HEK293T (cell line): ENCODE measurements around the gene MED26.
"Not testable (repeated sequence)": the region's sequence is repeated elsewhere in the genome, so short reads cannot be mapped to it uniquely, and the experiment has no call there.

ENCODE experiments used
- CTCF ChIA-PET: fragments of 350-600 bp; formaldehyde crosslinking; extraction: SDS; loops from one replicate; lab custom pipeline; 2021; ENCODE audit warnings: antibody characterized with exemption, inconsistent platforms; lab: Yijun Ruan, JAX
- POLR2A ChIA-PET: fragments of 350-600 bp; formaldehyde crosslinking; extraction: SDS; loops from one replicate; lab custom pipeline; 2020; ENCODE audit warnings: antibody characterized with exemption, inconsistent platforms; lab: Yijun Ruan, JAX
- DNase-seq: peaks from one replicate; pipeline ENCODE4 v3.0.0; 2012; ENCODE audit warnings: mixed read lengths; ENCODE audit errors: extremely low spot score
- ARNT ChIP-seq: fragments of 450-650 bp; IDR thresholded peaks from 2 replicates; pipeline ENCODE4 v1.6.1; 2017; ENCODE audit warnings: mild to moderate bottlenecking
- BHLHE40 ChIP-seq: fragments of 450-650 bp; IDR thresholded peaks from 2 replicates; pipeline ENCODE4 v1.6.1; 2016; ENCODE audit warnings: mild to moderate bottlenecking, moderate library complexity, borderline replicate concordance
- CTBP1 ChIP-seq: fragments of 450-650 bp; IDR thresholded peaks from 2 replicates; pipeline ENCODE4 v1.6.1; 2016; ENCODE audit warnings: borderline replicate concordance
- ELF4 ChIP-seq: fragments of 450-650 bp; IDR thresholded peaks from 2 replicates; pipeline ENCODE4 v1.6.1; 2017; ENCODE audit warnings: antibody characterized with exemption
- FOXA1 ChIP-seq: fragments of 450-650 bp; IDR thresholded peaks from 2 replicates; pipeline ENCODE4 v1.6.1; 2016; ENCODE audit warnings: mild to moderate bottlenecking
- FOXK2 ChIP-seq: fragments of 450-650 bp; IDR thresholded peaks from 2 replicates; pipeline ENCODE4 v1.6.1; 2016; ENCODE audit warnings: mild to moderate bottlenecking
- FOXM1 ChIP-seq: fragments of 450-650 bp; IDR thresholded peaks from 2 replicates; pipeline ENCODE4 v1.6.1; 2017; ENCODE audit warnings: mild to moderate bottlenecking, borderline replicate concordance
- HDGF ChIP-seq: fragments of 450-650 bp; IDR thresholded peaks from 2 replicates; pipeline ENCODE4 v1.6.1; 2017; ENCODE audit warnings: antibody characterized with exemption, borderline replicate concordance
- L3MBTL2 ChIP-seq: fragments of 450-650 bp; conservative IDR thresholded peaks from 2 replicates; pipeline ENCODE4 v1.6.1; 2016; ENCODE audit warnings: mild to moderate bottlenecking
- LEF1 ChIP-seq: fragments of 450-650 bp; IDR thresholded peaks from 2 replicates; pipeline ENCODE4 v1.6.1; 2017; ENCODE audit warnings: mild to moderate bottlenecking, borderline replicate concordance
- NFRKB ChIP-seq: fragments of 450-650 bp; IDR thresholded peaks from 2 replicates; pipeline ENCODE4 v1.6.1; 2016; ENCODE audit warnings: mild to moderate bottlenecking, moderate library complexity
- PKNOX1 ChIP-seq: fragments of 450-650 bp; IDR thresholded peaks from 2 replicates; pipeline ENCODE4 v1.6.1; 2016
- SP1 ChIP-seq: fragments of 450-650 bp; IDR thresholded peaks from 2 replicates; pipeline ENCODE4 v1.6.1; 2017
- SUZ12 ChIP-seq: fragments of 450-650 bp; IDR thresholded peaks from 2 replicates; pipeline ENCODE4 v1.6.1; 2016; ENCODE audit warnings: mild to moderate bottlenecking
- TARDBP ChIP-seq: fragments of 450-650 bp; IDR thresholded peaks from 2 replicates; pipeline ENCODE4 v1.6.1; 2016
- ZNF384 ChIP-seq: fragments of 450-650 bp; IDR thresholded peaks from 2 replicates; pipeline ENCODE4 v1.6.1; 2016

The MED26 gene

DNA sequence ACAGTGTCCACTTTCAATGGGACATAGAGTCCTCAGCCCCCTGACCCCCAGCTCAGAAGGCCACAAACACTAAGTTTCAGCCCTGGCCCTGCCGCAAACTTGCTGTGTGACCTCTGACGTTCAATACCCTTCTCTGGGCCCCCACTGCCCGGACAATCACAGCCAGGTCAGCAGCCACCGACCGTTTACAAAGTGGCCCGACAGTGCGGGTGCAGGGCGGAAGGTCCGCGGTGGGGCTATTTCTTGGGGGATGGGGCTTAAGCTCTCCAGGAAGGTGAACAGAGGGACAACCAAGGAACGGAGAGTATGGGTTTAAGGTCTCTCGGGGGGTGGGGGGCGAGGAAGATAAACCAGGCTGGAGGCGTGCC, 31.4 kb upstream of the MED26 start:
- ChIA-PET POLR2A (interaction anchor here (0.6 to 2.6 kb wide), 9 partner anchors 8 to 163 kb away, joined by 3 to 13 read pairs (median 4); partner anchors contain the start of genes C19orf44, CALR3, MED26 and SLC35E1), CTCF (no interaction called here)
- DNase-seq = no peak
- TF ChIP-seq ZNF384 = no peak

GRCh38 chr19:16657384-16657783, 29.4 kb upstream of the MED26 start:
- TF ChIP-seq L3MBTL2 = no peak
- no peak for TF ChIP-seq NFRKB
- TF ChIP-seq ARNT = no peak
- no peak for TF ChIP-seq TARDBP
- ChIA-PET POLR2A (no interaction called here), CTCF (no interaction called here)
- DNase-seq = no peak

GRCh38 chr19:16655727-16656126, 27.7 kb upstream of the MED26 start:
- ChIA-PET CTCF (no interaction called here), POLR2A (no interaction called here)
- DNase-seq = no peak
- TF ChIP-seq FOXK2 = no peak
- no peak for TF ChIP-seq ZNF384
- TF ChIP-seq FOXA1 = no peak
- TF ChIP-seq HDGF = no peak
- TF ChIP-seq PKNOX1 = no peak
- TF ChIP-seq TARDBP = no peak
- TF ChIP-seq FOXM1 = no peak
- TF ChIP-seq SUZ12 = no peak
- no peak for TF ChIP-seq BHLHE40
- TF ChIP-seq SP1 = no peak
- TF ChIP-seq CTBP1 = no peak
- TF ChIP-seq ELF4 = no peak
- no peak for TF ChIP-seq L3MBTL2
- TF ChIP-seq ARNT = no peak
- no peak for TF ChIP-seq LEF1
- no peak for TF ChIP-seq NFRKB

DNA sequence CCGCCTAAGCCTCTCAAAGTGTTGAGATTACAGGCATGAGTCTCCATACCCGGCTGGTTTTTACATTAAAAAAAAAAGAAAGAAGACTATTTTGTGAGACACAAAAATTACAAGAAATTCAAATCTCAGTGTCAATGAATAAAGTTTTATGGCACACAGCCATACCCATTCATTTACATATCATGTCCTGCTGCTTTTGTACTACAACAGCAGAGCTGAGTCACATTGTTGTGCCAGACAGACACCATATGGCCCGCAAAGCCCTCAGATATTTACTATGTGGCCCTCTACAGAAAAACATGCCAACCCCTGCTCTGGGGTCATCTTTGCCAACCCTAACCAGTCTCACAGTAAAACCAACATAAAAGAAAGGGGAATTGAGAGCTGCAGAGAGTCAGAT, 26.6 kb upstream of the MED26 start:
- no peak for TF ChIP-seq HDGF
- no peak for TF ChIP-seq SUZ12
- no peak for TF ChIP-seq ELF4
- no peak for TF ChIP-seq LEF1
- TF ChIP-seq ZNF384 = no peak
- TF ChIP-seq FOXM1 = no peak
- no peak for TF ChIP-seq BHLHE40
- TF ChIP-seq FOXA1 = no peak
- no peak for TF ChIP-seq SP1
- no peak for TF ChIP-seq L3MBTL2
- TF ChIP-seq ARNT = no peak
- no peak for TF ChIP-seq FOXK2
- no peak for TF ChIP-seq PKNOX1
- no peak for TF ChIP-seq CTBP1
- no peak for TF ChIP-seq NFRKB
- TF ChIP-seq TARDBP = no peak
- ChIA-PET CTCF (interaction anchor here (0.6 kb wide), 1 partner anchor 951 kb away, joined by 3 read pairs; no protein-coding TSS in a partner anchor), POLR2A (interaction anchor here (1.1 kb wide), 1 partner anchor 26 kb away, joined by 3 read pairs; the partner anchor contains the start of gene MED26)
- DNase-seq = no peak

DNA sequence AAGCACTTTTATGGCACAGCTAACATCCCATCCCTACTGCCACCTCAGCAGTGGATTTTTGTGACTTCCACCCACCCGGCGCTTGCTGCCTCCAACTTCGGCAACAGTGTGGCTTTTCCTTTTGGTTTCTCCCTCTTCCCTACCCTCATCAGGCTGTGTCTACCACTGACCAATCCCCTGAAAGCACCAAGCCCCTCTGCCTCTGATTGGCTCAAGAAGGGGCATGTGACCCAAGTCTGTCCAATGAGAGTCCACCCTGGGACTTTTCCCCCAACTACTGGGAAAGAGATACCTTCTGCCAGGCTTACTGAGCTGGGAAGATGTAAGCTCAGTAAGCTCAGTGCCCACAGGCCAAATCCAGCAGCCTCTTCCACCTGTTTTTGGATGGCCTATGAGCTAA, 26.1 kb upstream of the MED26 start:
- POLR2A ChIA-PET = interaction anchor here (1.1 kb wide), 1 partner anchor 26 kb away, joined by 3 read pairs; the partner anchor contains the start of gene MED26
- DNase-seq = peak; percentile 39
- CTCF ChIA-PET = interaction anchor here (0.6 kb wide), 1 partner anchor 952 kb away, joined by 3 read pairs; no protein-coding TSS in a partner anchor
- no peak for TF ChIP-seq ELF4
- no peak for TF ChIP-seq BHLHE40

DNA sequence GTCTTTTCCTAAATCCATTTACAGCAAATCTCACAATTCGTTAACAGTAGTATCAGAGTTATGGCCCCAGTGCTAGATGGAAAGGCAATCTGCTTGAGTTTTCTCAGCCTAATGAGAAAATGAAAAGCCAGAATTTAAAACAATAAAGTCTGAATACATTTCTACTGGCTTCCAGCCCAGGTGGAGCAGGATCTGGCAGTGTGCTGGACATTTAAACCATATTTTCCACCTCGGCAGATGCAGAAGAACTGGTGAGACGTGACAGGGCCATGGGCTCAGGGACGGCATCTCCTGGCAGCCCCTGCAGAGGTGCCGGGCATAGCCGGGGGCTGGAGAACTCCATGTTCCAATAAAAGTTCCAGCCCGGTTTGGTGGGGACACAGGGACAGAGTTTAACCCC, 24.9 kb upstream of the MED26 start:
- CTCF ChIA-PET = interaction anchor here (0.6 kb wide), 1 partner anchor 757 kb away, joined by 3 read pairs; no protein-coding TSS in a partner anchor
- DNase-seq = no peak
- POLR2A ChIA-PET = no interaction called here
- TF ChIP-seq SP1 = no peak
- no peak for TF ChIP-seq ARNT
- TF ChIP-seq HDGF = no peak
- no peak for TF ChIP-seq ELF4
- TF ChIP-seq TARDBP = no peak
- no peak for TF ChIP-seq NFRKB
- TF ChIP-seq FOXM1 = no peak
- TF ChIP-seq ZNF384 = no peak
- no peak for TF ChIP-seq CTBP1
- no peak for TF ChIP-seq BHLHE40
- no peak for TF ChIP-seq SUZ12
- no peak for TF ChIP-seq PKNOX1
- TF ChIP-seq FOXA1 = no peak
- no peak for TF ChIP-seq LEF1
- TF ChIP-seq FOXK2 = no peak

- CTCF ChIA-PET, DNase-seq: not testable (repeated sequence)
- POLR2A ChIA-PET = interaction anchor here (1.6 kb wide), 1 partner anchor 8 kb away, joined by 4 read pairs; the partner anchor contains the start of gene SMIM7
Observed at GRCh38 chr19:16651421-16652188, 23.6 kb upstream of the MED26 start.
